Right ventricle myocardium superior (tissue), 1 donor: ENCODE data around the gene LRRC43. TPM values are rescaled to one million over a fixed set of nuclear protein-coding genes. Genes with fewer than 3 reads are reported as not detected.

ENCODE experiments used
- ATAC-seq: fragments of 200-7000 bp; cut with Tn5 transposase; one replicate; pipeline ENCODE4 v1.9.1; 2020; ENCODE audit warnings: mild to moderate bottlenecking; ENCODE audit not compliant: poor library complexity
- DNase-seq: peaks from one replicate; pipeline ENCODE4 v3.0.0-alpha.2; 2020
- intact Hi-C: fragments of 100-400 bp; cut with DNase I; formaldehyde crosslinking; loops from one replicate; pipeline ENCODE4 v1.11.2; 2022
- long read RNA-seq: library from polyadenylated mRNA; unstranded; transcript quantifications from one replicate; pipeline ENCODE4 v2.0.0, GENCODE V29; 2021
- total RNA-seq: library from RNA; stranded (reverse); fragmentation: NEBNext Ultra II Directional; extraction: Animal tissue kit (Norgen Biotek cat#: 25700); gene quantifications from one replicate; pipeline ENCODE4 v1.2.1, GENCODE V29; 2021
- donor health status: DM: no; HTN: yes; CAD: no; lungs with severe emphysema.

The LRRC43 gene
- total RNA-seq, result 0.81 TPM
- long read RNA-seq, partial matches to known transcripts, result 1 of 2 reads
- long read RNA-seq, other reads (novel, unspliced or antisense), result 1 of 2 reads

DNA sequence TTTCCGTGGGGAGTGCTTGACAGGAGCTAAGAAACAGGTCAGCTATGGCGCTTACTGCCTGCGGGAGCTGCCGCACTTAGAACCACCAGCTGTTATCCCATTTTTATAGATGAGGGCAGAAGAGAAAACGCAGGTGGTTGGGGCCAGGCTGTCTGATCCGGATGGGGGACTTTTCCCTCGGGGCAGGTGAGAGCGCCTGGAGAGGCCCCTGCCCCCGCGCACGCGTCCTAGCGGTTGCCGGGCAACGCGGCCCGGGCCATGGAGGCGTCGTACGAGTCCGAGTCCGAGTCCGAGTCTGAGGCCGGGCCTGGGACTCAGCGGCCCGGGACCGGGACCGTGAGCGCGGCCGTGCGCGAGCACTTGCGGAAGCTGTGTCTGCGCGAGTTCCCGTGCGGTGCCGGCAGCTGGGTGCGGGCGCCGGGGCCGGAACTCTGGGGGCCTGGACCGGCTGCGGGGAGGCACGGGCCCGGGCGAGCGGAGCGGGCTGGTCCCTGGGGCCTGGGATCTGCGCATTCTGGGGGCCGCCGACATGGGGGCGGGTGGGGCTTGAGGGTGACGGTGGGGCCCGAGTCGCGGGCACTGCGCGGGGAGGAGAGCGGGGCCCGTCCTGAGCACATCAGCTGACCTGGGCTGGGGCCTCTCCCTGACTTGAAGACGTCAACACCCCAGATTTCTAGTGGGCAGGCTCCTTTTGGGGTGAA, at the start of gene LRRC43:
Gene LRRC43, plus strand, starts transcription at position 237 of the 701 bp plus-strand sequence. Its CDS starts 22 bp downstream, at position 259.
- ATAC-seq (peak; percentile 75), DNase-seq (peak; percentile 61)
- intact Hi-C loops, result no loop called here

DNA sequence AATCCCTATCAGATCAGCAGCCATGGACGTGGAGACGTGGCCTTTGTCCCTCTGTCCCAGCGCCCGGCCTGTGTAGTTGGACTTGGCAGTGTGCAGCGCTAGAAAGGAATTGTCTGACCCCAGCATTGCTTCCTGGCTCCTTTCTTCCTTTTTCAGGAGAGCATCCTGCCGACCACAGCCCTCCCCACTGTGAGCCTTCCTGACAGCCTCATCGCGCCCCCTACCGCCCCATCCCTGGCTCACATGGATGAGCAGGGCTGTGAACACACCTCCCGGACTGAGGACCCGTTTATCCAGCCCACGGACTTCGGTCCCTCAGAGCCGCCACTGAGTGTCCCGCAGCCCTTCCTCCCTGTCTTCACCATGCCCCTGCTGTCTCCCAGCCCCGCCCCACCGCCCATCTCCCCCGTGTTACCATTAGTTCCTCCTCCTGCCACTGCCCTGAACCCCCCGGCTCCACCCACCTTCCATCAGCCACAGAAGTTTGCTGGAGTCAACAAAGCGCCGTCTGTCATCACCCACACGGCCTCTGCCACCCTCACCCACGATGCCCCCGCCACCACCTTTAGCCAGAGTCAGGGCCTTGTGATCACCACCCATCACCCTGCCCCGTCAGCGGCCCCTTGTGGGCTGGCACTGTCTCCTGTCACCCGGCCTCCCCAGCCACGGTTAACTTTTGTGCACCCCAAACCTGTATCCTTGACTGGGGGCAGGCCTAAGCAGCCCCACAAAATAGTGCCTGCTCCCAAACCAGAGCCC, 49.6 kb upstream of the LRRC43 start:
- DNase-seq (peak; percentile 41), ATAC-seq (no peak)
- intact Hi-C loops, result no loop called here

- no peak for DNase-seq
- no peak for ATAC-seq
- intact Hi-C loops, result no loop called here
These were observed 47.4 kb upstream of the LRRC43 start for GRCh38 chr12:122135437-122136031.

GRCh38 chr12:122137229-122137628, 45.7 kb upstream of the LRRC43 start:
- intact Hi-C loops, result no loop called here
- no peak for ATAC-seq
- DNase-seq, result no peak

DNA sequence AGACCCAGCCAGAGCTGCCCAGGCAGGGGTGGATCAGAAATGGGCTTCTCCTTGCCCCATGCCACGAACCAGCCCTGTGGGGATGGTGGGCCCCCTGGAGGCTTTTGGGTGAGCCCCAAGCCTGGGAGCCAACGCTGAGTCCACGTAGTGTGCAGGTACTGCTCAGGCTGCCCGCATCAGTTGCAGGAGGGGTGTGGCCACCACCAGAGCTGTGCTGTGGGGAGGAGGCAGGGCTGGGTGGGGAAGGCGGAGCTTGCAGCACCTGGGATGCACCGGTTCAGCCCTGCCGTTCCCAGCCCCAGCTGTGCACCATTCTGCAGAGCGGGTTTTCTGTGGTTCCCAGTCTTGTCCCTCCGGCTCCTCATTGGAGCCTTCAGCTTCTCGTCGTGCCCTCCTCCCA, 45.2 kb upstream of the LRRC43 start:
- ATAC-seq (no peak), DNase-seq (no peak)
- intact Hi-C loops, result no loop called here

DNA sequence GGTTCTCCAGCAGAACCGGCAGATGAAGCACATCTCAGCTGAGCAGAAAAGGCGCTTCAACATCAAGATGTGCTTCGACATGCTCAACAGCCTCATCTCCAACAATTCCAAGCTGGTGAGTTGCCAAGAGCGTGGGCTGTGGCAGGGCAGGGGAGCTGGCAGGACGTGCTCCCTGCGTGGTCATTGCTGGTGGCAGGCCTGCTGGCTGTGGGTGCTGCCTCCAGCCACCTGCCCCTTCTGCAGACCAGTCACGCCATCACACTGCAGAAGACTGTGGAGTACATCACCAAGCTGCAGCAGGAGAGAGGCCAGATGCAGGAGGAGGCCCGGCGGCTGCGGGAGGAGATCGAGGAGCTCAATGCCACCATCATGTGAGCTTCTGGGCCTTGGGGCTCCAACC, 44.7 kb upstream of the LRRC43 start:
- ATAC-seq (no peak), DNase-seq (no peak)
- intact Hi-C loops, result no loop called here

GRCh38 chr12:122138616-122139015, 44.3 kb upstream of the LRRC43 start:
- intact Hi-C loops, result no loop called here
- no peak for DNase-seq
- ATAC-seq, result no peak

DNA sequence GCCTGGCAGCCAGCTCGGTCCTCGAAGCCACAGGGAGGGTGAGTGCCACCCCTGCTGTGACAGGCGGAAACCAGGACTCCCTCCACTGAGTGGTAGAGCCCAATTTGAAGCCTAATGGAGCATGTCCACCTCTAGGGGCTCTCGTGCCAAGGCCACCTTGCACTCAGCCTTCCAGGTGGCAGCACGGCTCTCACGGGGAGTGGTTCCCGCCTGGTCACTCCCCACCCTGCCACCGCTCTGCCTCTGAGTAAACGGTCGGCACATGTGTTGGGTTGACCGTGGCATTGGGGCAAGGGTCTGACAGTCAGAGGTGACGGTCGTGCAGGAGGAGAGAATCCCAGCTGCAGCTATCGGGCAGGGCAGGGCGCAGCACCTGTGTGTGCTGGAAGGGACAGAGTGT, 43.7 kb upstream of the LRRC43 start:
- ATAC-seq (no peak), DNase-seq (no peak)
- intact Hi-C loops, result no loop called here

DNA sequence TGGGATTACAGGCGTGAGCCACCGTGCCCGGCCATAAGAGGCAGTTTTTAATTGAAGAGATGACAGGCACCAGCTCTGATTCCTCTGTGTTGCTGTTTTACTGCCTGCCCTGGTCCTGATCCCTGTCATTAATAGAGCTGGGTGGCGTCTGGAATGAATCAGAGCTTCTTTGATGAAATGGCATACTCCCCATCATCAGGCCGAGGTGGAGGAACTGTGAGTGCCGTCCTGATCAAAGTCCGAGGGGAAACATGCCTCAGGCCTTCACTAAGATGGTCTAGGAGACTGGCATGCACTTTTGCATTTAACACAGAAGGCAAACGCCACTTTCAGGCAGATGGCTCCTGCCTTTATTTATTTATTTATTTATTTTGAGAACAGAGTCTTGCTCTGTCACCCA, 43.0 kb upstream of the LRRC43 start:
- no peak for DNase-seq
- no peak for ATAC-seq
- intact Hi-C loops, result no loop called here

DNA sequence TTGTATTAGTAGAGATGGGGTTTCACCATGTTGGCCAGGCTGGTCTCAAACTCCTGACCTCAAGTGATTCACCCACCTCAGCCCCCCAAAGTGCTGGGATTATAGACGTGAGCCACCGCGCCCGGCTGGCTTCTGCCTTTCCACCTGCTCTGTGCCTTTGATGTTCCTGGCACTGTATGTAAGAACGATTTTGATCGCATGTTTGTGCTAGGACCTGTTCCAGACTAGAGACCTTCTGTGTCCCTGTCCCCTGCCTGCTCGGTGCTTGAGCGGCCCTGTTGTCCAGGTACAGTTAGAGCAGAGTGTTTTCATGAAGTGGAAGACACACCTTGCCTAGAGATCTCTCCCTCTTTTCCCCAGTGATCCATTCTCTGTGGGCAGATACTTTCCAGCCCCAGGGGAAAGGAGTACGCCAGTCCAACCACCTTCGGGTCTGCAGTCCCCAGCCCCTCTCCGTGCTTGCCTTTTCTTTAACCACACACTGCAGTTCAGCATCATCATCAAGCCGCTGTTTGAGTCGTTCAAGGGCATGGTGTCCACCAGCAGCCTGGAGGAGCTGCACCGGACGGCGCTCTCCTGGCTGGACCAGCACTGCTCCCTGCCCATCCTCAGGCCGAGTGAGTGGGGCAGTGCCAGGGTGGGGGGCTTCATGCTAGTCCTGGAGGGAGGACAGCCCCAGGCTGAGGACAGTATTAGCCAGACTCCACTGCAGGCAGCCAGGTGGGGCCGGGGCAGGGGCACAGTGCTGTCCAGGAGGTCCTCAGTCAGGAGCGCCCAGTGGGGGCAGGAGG, 42.3 kb upstream of the LRRC43 start:
- intact Hi-C loops, result no loop called here
- DNase-seq, result no peak
- no peak for ATAC-seq

DNA sequence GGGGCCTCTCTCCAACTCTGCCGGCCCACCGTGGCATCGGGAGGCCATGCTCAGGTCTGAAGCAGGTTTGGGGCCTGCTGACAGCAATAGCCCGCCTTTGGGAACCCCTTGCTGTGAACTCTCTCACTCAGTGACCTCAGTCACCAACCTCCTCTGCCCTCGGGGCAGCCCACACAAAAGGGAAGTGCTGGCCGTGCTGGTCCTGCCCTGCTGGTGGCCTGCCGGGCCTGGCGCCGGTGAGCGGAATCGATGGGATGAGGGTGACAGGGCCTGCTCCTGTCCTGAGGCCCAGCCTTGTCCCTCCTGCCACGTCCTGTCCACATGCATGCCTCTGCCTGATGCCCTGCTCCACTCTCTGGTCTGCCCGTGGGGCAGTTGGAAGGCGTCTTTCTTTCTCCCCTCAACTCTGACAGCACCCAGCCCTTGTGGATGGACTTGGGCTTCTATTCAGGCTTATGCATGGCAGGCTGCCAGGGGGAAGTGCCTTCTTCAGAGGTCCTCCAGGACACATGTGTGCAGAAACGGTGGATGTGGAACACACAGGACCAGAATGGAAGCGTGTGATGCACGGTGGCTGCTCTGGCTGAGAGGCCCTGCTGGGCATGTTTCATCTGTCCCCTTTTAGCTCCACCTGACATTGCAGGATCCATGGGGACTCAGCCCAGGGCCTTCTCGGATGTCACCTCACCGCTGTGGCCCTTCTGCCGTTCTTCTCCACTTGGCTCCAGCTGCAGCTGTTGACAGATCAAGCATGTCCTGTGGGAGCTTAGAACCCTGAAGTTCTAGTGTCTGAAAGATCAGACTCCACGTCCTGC, 40.8 kb upstream of the LRRC43 start:
- no peak for ATAC-seq
- intact Hi-C loops, result no loop called here
- DNase-seq, result no peak

DNA sequence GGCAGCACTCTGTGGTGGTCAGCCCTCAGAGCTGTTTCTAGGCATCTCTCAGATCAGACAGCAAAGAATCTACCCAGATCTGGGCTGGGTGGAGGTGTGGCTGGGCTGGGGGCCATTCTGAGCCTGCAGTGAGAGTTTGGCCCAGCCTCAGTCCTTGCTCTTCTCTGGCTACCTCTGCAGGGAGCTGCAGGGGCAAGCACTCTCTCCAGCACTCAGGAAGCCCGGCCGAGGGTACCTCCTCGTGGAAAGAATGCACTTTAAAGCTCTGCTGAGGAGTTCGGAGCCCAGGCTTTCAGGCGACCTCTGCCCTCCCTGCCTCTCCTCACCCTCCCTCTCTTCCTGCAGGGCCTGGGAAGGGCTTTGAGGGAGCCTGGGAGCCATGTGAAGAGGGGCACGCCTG, 40.1 kb upstream of the LRRC43 start:
- ATAC-seq (no peak), DNase-seq (no peak)
- intact Hi-C loops, result no loop called here

GRCh38 chr12:122144885-122145284, 38.0 kb upstream of the LRRC43 start:
- ATAC-seq (no peak), DNase-seq (no peak)
- intact Hi-C loops, result no loop called here

- no peak for DNase-seq
- no peak for ATAC-seq
- intact Hi-C loops, result no loop called here
These were observed 37.2 kb upstream of the LRRC43 start for GRCh38 chr12:122145505-122146330.

GRCh38 chr12:122147514-122148290, 35.2 kb upstream of the LRRC43 start:
- intact Hi-C loops, result no loop called here
- DNase-seq (no peak), ATAC-seq (no peak)

- ATAC-seq, result peak; percentile 24
- intact Hi-C loops, result no loop called here
These were observed 34.3 kb upstream of the LRRC43 start for GRCh38 chr12:122148657-122149056.

More at GRCh38 chr12:122148657-122149056, 34.3 kb upstream of the LRRC43 start:
- DNase-seq, result no peak
